Neutrophil (primary cell): ENCODE data around the gene MYOF.

ENCODE experiments used
- H3K27ac ChIP-seq: fragments of 200-600 bp; sonication (generic); 2 replicates; pipeline ENCODE4 v1.5.1; 2016; ENCODE audit warnings: mild to moderate bottlenecking, moderate library complexity
- H3K27me3 ChIP-seq: fragments of 200-600 bp; sonication (generic); 2 replicates; pipeline ENCODE4 v1.6.0; 2016; ENCODE audit warnings: mild to moderate bottlenecking
- H3K36me3 ChIP-seq: fragments of 200-600 bp; sonication (generic); 2 replicates; pipeline ENCODE4 v1.5.1; 2017
- H3K4me1 ChIP-seq, 2 experiments: fragments of 200-600 bp in 1 of 2; sonication (generic) in 1 of 2; 1 replicate in 1 of 2; 2 replicates in 1 of 2; pipeline versions ENCODE4 v1.5.1 to v1.6.1; 2013 to 2016; ENCODE audit warnings: low read depth in 1 of 2, low read length in 1 of 2, mild to moderate bottlenecking in 1 of 2, moderate library complexity in 1 of 2; ENCODE audit not compliant: control insufficient read depth in 1 of 2, insufficient read depth in 1 of 2
- H3K4me3 ChIP-seq, 2 experiments: fragments of 200-600 bp in 1 of 2; sonication (generic) in 1 of 2; 1 replicate in 1 of 2; 2 replicates in 1 of 2; pipeline ENCODE4 v1.5.1; 2013 to 2016; ENCODE audit warnings: low read depth in 1 of 2, low read length in 1 of 2, mild to moderate bottlenecking in 1 of 2, moderate library complexity in 1 of 2
- H3K9me3 ChIP-seq: fragments of 200-600 bp; sonication (generic); 2 replicates; pipeline ENCODE4 v1.5.1; 2016
- TF ChIP-seq, protein P1 (sequence below): fragments of 200-600 bp; sonication (generic); IDR thresholded peaks from 2 replicates; pipeline ENCODE4 v1.5.1; 2016; ENCODE audit warnings: antibody characterized with exemption

The MYOF gene

DNA sequence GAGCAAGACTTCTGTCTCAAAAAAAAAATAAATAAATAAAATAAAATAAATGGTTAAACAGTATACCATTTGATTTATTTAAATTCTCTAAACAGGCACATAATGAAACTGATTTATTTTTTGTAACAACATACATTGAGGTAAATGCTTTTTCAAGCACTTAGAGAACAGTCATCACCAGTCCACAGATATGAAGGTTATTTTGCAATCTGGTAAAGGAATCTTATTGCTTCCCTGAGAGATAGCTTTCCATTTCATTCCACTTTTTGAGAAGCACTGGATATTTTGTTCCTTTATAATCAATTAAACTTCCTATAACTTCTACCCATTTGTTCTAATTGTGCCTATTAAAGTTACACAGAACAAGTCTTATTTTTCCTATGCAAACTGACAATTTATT lies 19.5 kb upstream of the MYOF start:
- TF ChIP-seq, protein P1, sequence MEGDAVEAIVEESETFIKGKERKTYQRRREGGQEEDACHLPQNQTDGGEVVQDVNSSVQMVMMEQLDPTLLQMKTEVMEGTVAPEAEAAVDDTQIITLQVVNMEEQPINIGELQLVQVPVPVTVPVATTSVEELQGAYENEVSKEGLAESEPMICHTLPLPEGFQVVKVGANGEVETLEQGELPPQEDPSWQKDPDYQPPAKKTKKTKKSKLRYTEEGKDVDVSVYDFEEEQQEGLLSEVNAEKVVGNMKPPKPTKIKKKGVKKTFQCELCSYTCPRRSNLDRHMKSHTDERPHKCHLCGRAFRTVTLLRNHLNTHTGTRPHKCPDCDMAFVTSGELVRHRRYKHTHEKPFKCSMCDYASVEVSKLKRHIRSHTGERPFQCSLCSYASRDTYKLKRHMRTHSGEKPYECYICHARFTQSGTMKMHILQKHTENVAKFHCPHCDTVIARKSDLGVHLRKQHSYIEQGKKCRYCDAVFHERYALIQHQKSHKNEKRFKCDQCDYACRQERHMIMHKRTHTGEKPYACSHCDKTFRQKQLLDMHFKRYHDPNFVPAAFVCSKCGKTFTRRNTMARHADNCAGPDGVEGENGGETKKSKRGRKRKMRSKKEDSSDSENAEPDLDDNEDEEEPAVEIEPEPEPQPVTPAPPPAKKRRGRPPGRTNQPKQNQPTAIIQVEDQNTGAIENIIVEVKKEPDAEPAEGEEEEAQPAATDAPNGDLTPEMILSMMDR, result no peak
- H3K4me1 ChIP-seq, result peaks cover 3 to 13% of the 10 kb centered on the region in 2 experiments
- H3K9me3 ChIP-seq, result no peaks in the 10 kb centered on the region
- no peak overlapping the region for H3K27ac ChIP-seq
- H3K36me3 ChIP-seq, result peaks cover 14% of the 10 kb centered on the region
- H3K27me3 ChIP-seq, result no peaks in the 10 kb centered on the region
- H3K4me3 ChIP-seq, result no peak overlapping the region

DNA sequence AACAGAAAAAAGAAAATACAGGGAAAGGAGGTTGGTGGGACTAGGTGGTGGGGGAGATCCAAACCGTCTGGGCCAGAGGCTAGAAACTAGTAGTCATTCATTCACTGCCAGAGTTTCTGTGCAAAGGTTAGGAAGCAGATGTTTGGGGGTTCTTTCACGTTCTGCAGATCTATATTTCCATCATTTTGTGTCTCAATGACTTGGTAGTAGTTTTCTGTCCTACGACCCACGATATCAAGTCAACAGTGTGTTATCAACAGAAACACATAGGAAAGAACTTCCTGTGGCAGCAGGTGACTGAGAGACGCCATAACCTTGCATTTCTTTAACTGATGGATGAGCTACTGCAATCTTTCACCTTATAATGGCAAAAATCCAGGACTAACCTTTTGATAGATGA lies 16.0 kb upstream of the MYOF start:
- H3K4me3 ChIP-seq, result no peak overlapping the region
- no peak overlapping the region for H3K27ac ChIP-seq
- TF ChIP-seq, protein P1, result no peak
- peaks cover 17 to 23% of the 10 kb centered on the region in 2 experiments for H3K4me1 ChIP-seq
- H3K36me3 ChIP-seq, result peaks cover 7% of the 10 kb centered on the region
- no peaks in the 10 kb centered on the region for H3K9me3 ChIP-seq
- peaks cover 17% of the 10 kb centered on the region for H3K27me3 ChIP-seq

DNA sequence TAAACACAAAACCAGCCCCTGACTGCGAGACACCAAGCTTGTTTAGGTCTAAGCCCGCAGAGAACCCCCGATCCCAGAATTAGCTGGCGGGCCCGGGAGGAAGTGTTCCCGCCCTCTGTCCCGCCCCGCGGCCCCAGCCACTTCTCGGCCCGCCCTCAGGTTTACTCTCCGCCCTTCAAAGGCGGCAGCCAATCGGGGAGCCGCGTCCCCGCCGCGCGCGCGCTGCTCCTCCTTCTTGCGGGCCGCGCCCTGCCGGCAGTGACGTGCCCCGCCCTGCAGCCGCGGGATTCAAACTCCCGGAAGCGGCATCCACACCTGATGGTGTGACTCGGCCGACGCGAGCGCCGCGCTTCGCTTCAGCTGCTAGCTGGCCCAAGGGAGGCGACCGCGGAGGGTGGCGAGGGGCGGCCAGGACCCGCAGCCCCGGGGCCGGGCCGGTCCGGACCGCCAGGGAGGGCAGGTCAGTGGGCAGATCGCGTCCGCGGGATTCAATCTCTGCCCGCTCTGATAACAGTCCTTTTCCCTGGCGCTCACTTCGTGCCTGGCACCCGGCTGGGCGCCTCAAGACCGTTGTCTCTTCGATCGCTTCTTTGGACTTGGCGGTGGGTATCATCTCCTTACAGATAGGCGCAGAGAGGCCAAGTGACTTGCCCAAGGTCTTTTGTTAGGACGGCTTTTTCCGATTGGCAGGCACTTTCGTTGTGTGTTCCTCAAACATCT lies 14.3 kb upstream of the MYOF start, which contains the start of gene CEP55:
Gene CEP55, plus strand, starts transcription at position 291 of the 720 bp plus-strand sequence. CDS start 3,440 bp downstream, outside the sequence.
- peak within 1 kb of the TSS; percentile 36 for H3K27ac ChIP-seq
- no peaks in the 10 kb centered on the region for H3K9me3 ChIP-seq
- H3K4me1 ChIP-seq, result peaks cover 17 to 23% of the 10 kb centered on the region in 2 experiments
- TF ChIP-seq, protein P1, result peak; percentile 53
- peaks cover 4% of the 10 kb centered on the region for H3K36me3 ChIP-seq
- H3K4me3 ChIP-seq, result peak within 1 kb of the TSS; percentile 81 to 82
- peaks cover 17% of the 10 kb centered on the region for H3K27me3 ChIP-seq

DNA sequence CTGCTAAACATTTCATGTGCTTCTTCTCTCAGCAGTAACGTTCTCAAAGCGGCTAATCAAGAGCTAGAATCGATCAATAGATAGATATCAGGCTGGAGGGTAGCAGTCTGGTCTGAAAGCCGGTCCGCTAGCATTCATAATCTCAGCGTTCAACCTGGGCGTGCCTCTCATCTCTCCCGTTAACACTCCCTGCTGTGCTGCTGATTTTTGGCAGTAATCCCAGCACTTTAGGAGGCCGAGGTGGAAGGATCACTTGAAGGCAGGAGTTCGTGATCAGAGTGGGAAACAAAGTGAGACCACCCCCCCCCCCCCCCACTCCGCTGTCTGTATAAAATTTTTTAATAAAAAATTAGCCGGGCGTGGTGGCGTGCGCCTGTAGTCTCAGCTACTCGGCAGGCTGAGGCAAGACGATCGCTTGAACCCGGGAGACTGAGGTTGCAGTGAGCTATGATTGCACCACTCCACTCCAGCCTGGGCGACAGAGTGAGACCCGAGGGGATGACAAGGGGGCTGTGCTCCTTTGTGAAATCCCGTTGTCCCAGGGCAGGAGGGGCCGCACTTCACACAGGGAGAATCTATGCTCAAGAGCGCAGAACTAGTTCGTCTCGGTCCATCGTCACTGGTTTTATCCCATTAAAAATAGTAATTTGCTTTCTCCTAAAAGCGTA lies 13.7 kb upstream of the MYOF start:
- peak overlapping the region; percentile 81 to 82 for H3K4me3 ChIP-seq
- TF ChIP-seq, protein P1, result no peak
- no peaks in the 10 kb centered on the region for H3K9me3 ChIP-seq
- H3K27me3 ChIP-seq, result peaks cover 17% of the 10 kb centered on the region
- H3K4me1 ChIP-seq, result peaks cover 17 to 23% of the 10 kb centered on the region in 2 experiments
- H3K36me3 ChIP-seq, result peaks cover 4% of the 10 kb centered on the region
- H3K27ac ChIP-seq, result peak overlapping the region; percentile 36

DNA sequence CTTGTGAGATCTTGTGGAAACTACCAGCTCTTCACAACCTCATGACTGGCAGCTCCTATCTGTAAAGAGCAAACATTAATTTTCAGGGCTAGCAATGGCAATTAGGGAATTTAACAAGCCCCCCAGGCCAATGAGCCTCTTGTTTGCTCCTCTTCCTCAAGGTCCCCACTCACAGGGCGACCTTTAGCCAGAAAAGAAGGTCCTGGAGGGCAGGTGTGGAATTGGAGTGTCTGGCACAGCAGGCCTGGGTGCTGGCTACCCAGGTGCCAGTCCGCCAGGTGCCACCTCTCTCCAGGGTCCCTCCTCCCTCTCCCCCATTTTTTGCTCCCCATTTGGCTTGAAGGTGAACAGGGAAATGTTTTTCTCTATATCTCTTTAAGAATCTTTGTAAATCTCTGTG lies 12.4 kb upstream of the MYOF start:
- H3K4me3 ChIP-seq, result no peak overlapping the region
- H3K4me1 ChIP-seq, result peaks cover 17 to 23% of the 10 kb centered on the region in 2 experiments
- peaks cover 17% of the 10 kb centered on the region for H3K27me3 ChIP-seq
- no peak overlapping the region for H3K27ac ChIP-seq
- TF ChIP-seq, protein P1, result no peak
- H3K36me3 ChIP-seq, result no peaks in the 10 kb centered on the region
- no peaks in the 10 kb centered on the region for H3K9me3 ChIP-seq
